Measurements from ENCODE around the gene HEATR3. TPM values are rescaled to one million over a fixed set of nuclear protein-coding genes. Genes with fewer than 3 reads are reported as not detected.
A peak's percentile ranks its signal among the peaks of the same experiment; 100 is the strongest.

HEATR3 gene
- polyA plus RNA-seq, 3 donors = 10.4 to 40.6 (median 10.7) TPM

DNA sequence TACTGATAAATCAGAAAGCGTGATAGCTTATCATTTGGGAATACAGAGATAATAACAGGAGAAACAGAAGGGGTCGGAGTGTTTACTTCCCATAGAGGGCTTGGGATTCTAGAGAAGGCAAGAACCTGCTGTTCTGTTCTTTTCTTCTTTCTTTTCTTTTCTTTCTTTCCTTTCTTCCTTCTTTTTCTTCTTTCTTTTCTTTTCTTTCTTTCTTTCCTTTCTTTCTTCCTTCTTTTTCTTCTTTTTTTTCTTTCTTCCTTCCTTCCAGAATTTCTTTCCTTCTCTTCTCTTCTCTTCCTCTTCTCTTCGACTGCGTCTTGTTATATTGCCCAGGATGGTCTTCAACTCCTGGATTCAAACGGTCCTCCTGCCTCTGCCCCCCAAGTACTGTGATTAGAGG lies 22.4 kb upstream of the HEATR3 start:
- TF ChIP-seq, protein P1, sequence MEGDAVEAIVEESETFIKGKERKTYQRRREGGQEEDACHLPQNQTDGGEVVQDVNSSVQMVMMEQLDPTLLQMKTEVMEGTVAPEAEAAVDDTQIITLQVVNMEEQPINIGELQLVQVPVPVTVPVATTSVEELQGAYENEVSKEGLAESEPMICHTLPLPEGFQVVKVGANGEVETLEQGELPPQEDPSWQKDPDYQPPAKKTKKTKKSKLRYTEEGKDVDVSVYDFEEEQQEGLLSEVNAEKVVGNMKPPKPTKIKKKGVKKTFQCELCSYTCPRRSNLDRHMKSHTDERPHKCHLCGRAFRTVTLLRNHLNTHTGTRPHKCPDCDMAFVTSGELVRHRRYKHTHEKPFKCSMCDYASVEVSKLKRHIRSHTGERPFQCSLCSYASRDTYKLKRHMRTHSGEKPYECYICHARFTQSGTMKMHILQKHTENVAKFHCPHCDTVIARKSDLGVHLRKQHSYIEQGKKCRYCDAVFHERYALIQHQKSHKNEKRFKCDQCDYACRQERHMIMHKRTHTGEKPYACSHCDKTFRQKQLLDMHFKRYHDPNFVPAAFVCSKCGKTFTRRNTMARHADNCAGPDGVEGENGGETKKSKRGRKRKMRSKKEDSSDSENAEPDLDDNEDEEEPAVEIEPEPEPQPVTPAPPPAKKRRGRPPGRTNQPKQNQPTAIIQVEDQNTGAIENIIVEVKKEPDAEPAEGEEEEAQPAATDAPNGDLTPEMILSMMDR (IDR thresholded peaks at IDR 0.05) = no peak
- no peaks in the 10 kb centered on the region for H3K9me3 Mint-ChIP-seq
- H3K4me1 ChIP-seq (ENCODE audit: control insufficient read depth in 1 of 2, insufficient read depth in 2 of 2, low read length in 2 of 2) = peaks cover 26% of the 10 kb centered on the region in 2 donors
- H3K27me3 Mint-ChIP-seq (ENCODE audit: low read depth in 3 of 3) = peaks cover 0 to 4% (median 2%) of the 10 kb centered on the region in 3 donors
- DNase-seq = no peak
- WGBS (ENCODE audit: insufficient coverage) = no CpG with 5 or more reads among the region's 5 CpGs
- intact Hi-C loops (cut with micrococcal nuclease) = no loop called here
- H3K27ac ChIP-seq (ENCODE audit: low read depth in 1 of 2, low read length in 2 of 2) = no peak overlapping the region
- H3K9ac ChIP-seq (ENCODE audit: insufficient read depth, low read length, poor library complexity, severe bottlenecking) = no peak overlapping the region
- peaks cover 28% of the 10 kb centered on the region for H3K4me1 Mint-ChIP-seq
- H3K36me3 Mint-ChIP-seq = no peaks in the 10 kb centered on the region
- H3K27ac Mint-ChIP-seq = peak overlapping the region in 1 of 7 donors; percentile 32
- no peak overlapping the region for H3K4me2 ChIP-seq (replicated peaks; ENCODE audit: extremely low read depth, low read length, poor library complexity, severe bottlenecking)
- H3K4me3 ChIP-seq (replicated peaks in 1 of 3; ENCODE audit: low read depth in 2 of 3, low read length in 3 of 3) = no peak overlapping the region
- no peaks in the 10 kb centered on the region for H3K36me3 ChIP-seq (replicated peaks in 1 of 2; ENCODE audit: control insufficient read depth in 1 of 2, insufficient read depth in 2 of 2, low read length in 2 of 2)
- H3K9me3 ChIP-seq (replicated peaks in 1 of 2; ENCODE audit: control insufficient read depth in 1 of 2, insufficient read depth in 1 of 2, low read length in 2 of 2) = no peaks in the 10 kb centered on the region
- no peaks in the 10 kb centered on the region for H3K27me3 ChIP-seq (ENCODE audit: control insufficient read depth in 2 of 2, insufficient read depth in 2 of 2, low read length in 2 of 2)
- H4K20me1 ChIP-seq (ENCODE audit: insufficient read depth, low read length) = no peaks in the 10 kb centered on the region
- no peak overlapping the region for H3K4me3 Mint-ChIP-seq
- no peak overlapping the region for H2AFZ ChIP-seq (ENCODE audit: insufficient read depth, low read depth, low read length, poor library complexity, severe bottlenecking)
- H3K79me2 ChIP-seq (ENCODE audit: insufficient read depth, low read length) = no peaks in the 10 kb centered on the region

DNA sequence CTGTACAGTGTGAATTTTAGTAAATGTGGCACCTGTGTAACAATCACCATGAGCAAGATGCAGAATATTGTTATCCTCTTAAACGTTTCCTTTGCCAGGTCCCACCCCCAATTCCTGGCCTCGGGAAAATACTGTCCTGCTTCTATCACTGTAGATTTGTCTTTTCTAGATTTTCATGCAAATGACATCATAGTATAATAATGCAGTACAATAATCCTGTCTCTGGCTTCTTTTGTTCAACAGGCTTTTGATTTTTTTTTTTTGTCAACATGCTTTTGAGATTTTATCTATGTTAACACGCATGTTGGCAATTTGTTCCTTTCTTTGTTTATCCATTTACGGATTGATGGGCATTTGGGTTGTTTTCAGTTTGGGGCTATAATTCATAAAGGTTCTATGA lies 20.4 kb upstream of the HEATR3 start:
- 100% methylated on average over 1 of the region's 4 CpGs for WGBS (ENCODE audit: insufficient coverage)
- H3K27ac Mint-ChIP-seq = no peak overlapping the region
- no peaks in the 10 kb centered on the region for H3K36me3 Mint-ChIP-seq
- H3K4me1 Mint-ChIP-seq = peaks cover 9% of the 10 kb centered on the region
- Histone ChIP-seq H3K27me3 (ENCODE audit: control insufficient read depth in 2 of 2, insufficient read depth in 2 of 2, low read length in 2 of 2) (no peaks in the 10 kb centered on the region), H3K9me3 (replicated peaks in 1 of 2; ENCODE audit: control insufficient read depth in 1 of 2, insufficient read depth in 1 of 2, low read length in 2 of 2) (no peaks in the 10 kb centered on the region), H3K4me1 (ENCODE audit: control insufficient read depth in 1 of 2, insufficient read depth in 2 of 2, low read length in 2 of 2) (peaks cover 5% of the 10 kb centered on the region in 2 donors), H2AFZ (ENCODE audit: insufficient read depth, low read depth, low read length, poor library complexity, severe bottlenecking) (no peak overlapping the region), H3K4me2 (replicated peaks; ENCODE audit: extremely low read depth, low read length, poor library complexity, severe bottlenecking) (no peak overlapping the region), H3K79me2 (ENCODE audit: insufficient read depth, low read length) (no peaks in the 10 kb centered on the region), H3K4me3 (replicated peaks in 1 of 3; ENCODE audit: low read depth in 2 of 3, low read length in 3 of 3) (no peak overlapping the region), H3K9ac (ENCODE audit: insufficient read depth, low read length, poor library complexity, severe bottlenecking) (no peak overlapping the region), H4K20me1 (ENCODE audit: insufficient read depth, low read length) (no peaks in the 10 kb centered on the region), H3K27ac (ENCODE audit: low read depth in 1 of 2, low read length in 2 of 2) (no peak overlapping the region), H3K36me3 (replicated peaks in 1 of 2; ENCODE audit: control insufficient read depth in 1 of 2, insufficient read depth in 2 of 2, low read length in 2 of 2) (no peaks in the 10 kb centered on the region)
- intact Hi-C loops (cut with micrococcal nuclease) = no loop called here
- H3K9me3 Mint-ChIP-seq = no peaks in the 10 kb centered on the region
- H3K4me3 Mint-ChIP-seq = no peak overlapping the region
- TF ChIP-seq, protein P1 (IDR thresholded peaks at IDR 0.05) = no peak
- peaks cover 1 to 4% (median 2%) of the 10 kb centered on the region in 3 donors for H3K27me3 Mint-ChIP-seq (ENCODE audit: low read depth in 3 of 3)
- DNase-seq = no peak
